SK-N-SH (cell line): ENCODE measurements around the gene SVIL. TPM values are rescaled to one million over a fixed set of nuclear protein-coding genes. Genes with fewer than 3 reads are reported as not detected.

ENCODE experiments used
- CTCF ChIA-PET: fragments of 300-600, 350-600 bp; formaldehyde crosslinking; extraction: SDS; loops from one replicate; lab custom pipeline; 2021; lab: Yijun Ruan, JAX
- POLR2A ChIA-PET: fragments of 350-600 bp; sonication (Branson Sonifier 250); formaldehyde crosslinking; extraction: SDS; loops from one replicate; lab custom pipeline; 2020; ENCODE audit warnings: antibody characterized with exemption, inconsistent platforms; lab: Yijun Ruan, JAX
- DNase-seq: peaks from one replicate; pipeline ENCODE4 v3.0.0; 2012
- H2AFZ ChIP-seq: fragments of 200-600 bp; sonication (generic); 2 replicates; pipeline ENCODE4 v1.8.1; 2016; ENCODE audit warnings: antibody characterized with exemption, mild to moderate bottlenecking, low read depth
- H3F3A ChIP-seq: fragments of 200-600 bp; sonication (generic); replicated peaks from 2 replicates; pipeline ENCODE3; 2016; ENCODE audit warnings: antibody characterized with exemption, mild to moderate bottlenecking; ENCODE audit not compliant: insufficient read depth
- H3K27ac ChIP-seq, 2 experiments: fragments of 200-500 bp in 1 of 2; fragments of 200-600 bp in 1 of 2; sonication (Bioruptor generic) in 1 of 2; sonication (generic), shearing (Covaris generic) in 1 of 2; 2 replicates each; pipeline versions ENCODE4 v1.5.1 to v1.6.1; 2014 to 2016; ENCODE audit warnings: low read depth in 2 of 2, inconsistent platforms in 1 of 2, low read length in 1 of 2, mild to moderate bottlenecking in 1 of 2, mixed read lengths in 1 of 2
- H3K27me3 ChIP-seq: fragments of 200-600 bp; sonication (generic), shearing (Covaris generic); 2 replicates; pipeline ENCODE4 v1.6.1; 2016; ENCODE audit warnings: mixed run types; ENCODE audit not compliant: insufficient read depth
- H3K36me3 ChIP-seq, 2 experiments: fragments of 200-500 bp in 1 of 2; fragments of 200-600 bp in 1 of 2; sonication (Bioruptor generic) in 1 of 2; sonication (generic) in 1 of 2; replicated peaks in 1 of 2; 2 replicates each; pipeline versions ENCODE3 to v1.5.1; 2014 to 2016; ENCODE audit warnings: low read length in 1 of 2, mild to moderate bottlenecking in 1 of 2; ENCODE audit not compliant: insufficient read depth in 2 of 2, control insufficient read depth in 1 of 2
- H3K4me1 ChIP-seq, 2 experiments: fragments of 200-500 bp in 1 of 2; fragments of 200-600 bp in 1 of 2; sonication (Bioruptor generic) in 1 of 2; sonication (generic), shearing (Covaris generic) in 1 of 2; 2 replicates each; pipeline versions ENCODE4 v1.5.1 to v1.6.1; 2014 to 2016; ENCODE audit warnings: low read depth in 1 of 2, low read length in 1 of 2, mixed run types in 1 of 2; ENCODE audit not compliant: insufficient read depth in 2 of 2, control insufficient read depth in 1 of 2
- H3K4me2 ChIP-seq: fragments of 200-600 bp; sonication (generic), shearing (Covaris generic); 2 replicates; pipeline ENCODE4 v1.6.1; 2017; ENCODE audit warnings: mixed run types
- H3K4me3 ChIP-seq, 2 experiments: fragments of 200-500 bp in 1 of 2; fragments of 200-600 bp in 1 of 2; sonication (Bioruptor generic) in 1 of 2; sonication (generic), shearing (Covaris generic) in 1 of 2; 2 replicates each; pipeline versions ENCODE4 v1.5.1 to v1.8.1; 2014 to 2016; ENCODE audit warnings: low read depth in 2 of 2, inconsistent platforms in 1 of 2, low read length in 1 of 2, mild to moderate bottlenecking in 1 of 2, mixed read lengths in 1 of 2, moderate library complexity in 1 of 2
- H3K79me2 ChIP-seq: fragments of 200-600 bp; sonication (generic); 2 replicates; pipeline ENCODE4 v1.8.1; 2017; ENCODE audit warnings: mild to moderate bottlenecking; ENCODE audit not compliant: insufficient read depth
- H3K9ac ChIP-seq: fragments of 200-600 bp; sonication (generic); 2 replicates; pipeline ENCODE4 v1.6.1; 2017; ENCODE audit warnings: mixed run types
- H3K9me2 ChIP-seq: fragments of 200-600 bp; sonication (generic); 2 replicates; pipeline ENCODE4 v1.6.1; 2017; ENCODE audit warnings: mixed run types
- H3K9me3 ChIP-seq: fragments of 200-600 bp; sonication (generic); 2 replicates; pipeline ENCODE4 v1.6.1; 2017; ENCODE audit warnings: mixed run types, mild to moderate bottlenecking, moderate library complexity
- H4K20me1 ChIP-seq: fragments of 200-600 bp; sonication (generic); 2 replicates; pipeline ENCODE4 v1.6.1; 2017; ENCODE audit warnings: mild to moderate bottlenecking, mixed run types; ENCODE audit not compliant: insufficient read depth
- CTCF ChIP-seq: fragments of 200-600 bp; sonication (generic); IDR thresholded peaks from 2 replicates; pipeline ENCODE4 v1.6.1; 2017; ENCODE audit warnings: antibody characterized with exemption, mild to moderate bottlenecking, moderate library complexity
- EP300 ChIP-seq, 2 experiments: IDR thresholded peaks; 2 replicates each; pipeline versions ENCODE4 v1.4.0 to v1.6.1; 2012; ENCODE audit warnings: borderline replicate concordance in 1 of 2, low read depth in 1 of 2, low read length in 1 of 2
- FOXJ3 ChIP-seq: sonication (generic); formaldehyde crosslinking; IDR thresholded peaks from 2 replicates; pipeline ENCODE4 v1.5.1; 2020; ENCODE audit warnings: mild to moderate bottlenecking, missing genetic modification reagents
- IRF3 ChIP-seq: fragments of 150-350 bp; IDR thresholded peaks from 2 replicates; pipeline ENCODE4 v1.6.1; 2016; ENCODE audit warnings: mild to moderate bottlenecking, low read depth, low read length
- MEF2A ChIP-seq: IDR thresholded peaks from 2 replicates; pipeline ENCODE4 v1.4.0; 2012; ENCODE audit warnings: low read depth, borderline replicate concordance
- POLR2AphosphoS5 ChIP-seq: IDR thresholded peaks from 2 replicates; pipeline ENCODE4 v1.6.1; 2012; ENCODE audit warnings: low read depth, low read length
- REST ChIP-seq: IDR thresholded peaks from 2 replicates; pipeline ENCODE4 v1.6.1; 2012; ENCODE audit warnings: mild to moderate bottlenecking, low read depth, low read length, moderate library complexity
- RFX5 ChIP-seq: IDR thresholded peaks from 2 replicates; pipeline ENCODE4 v1.6.1; 2012; ENCODE audit warnings: mild to moderate bottlenecking, improper control_type of control experiment, low read length
- SIN3A ChIP-seq: IDR thresholded peaks from 2 replicates; pipeline ENCODE4 v1.6.1; 2012; ENCODE audit warnings: low read depth, mild to moderate bottlenecking, low read length, moderate library complexity, borderline replicate concordance
- USF1 ChIP-seq: IDR thresholded peaks from 2 replicates; pipeline ENCODE4 v1.4.0; 2012; ENCODE audit warnings: low read depth, borderline replicate concordance
- YY1 ChIP-seq: IDR thresholded peaks from 2 replicates; pipeline ENCODE4 v1.4.0; 2012; ENCODE audit warnings: low read depth, mild to moderate bottlenecking
- WGBS: methylation state at CpG from one replicate; pipeline ENCODE4 v1.1.6; 2017; ENCODE audit warnings: low lambda C conversion rate; 5-methylcytosine and 5-hydroxymethylcytosine counted together
- polyA plus RNA-seq, 3 experiments: library from polyadenylated mRNA; depleted of rRNA; stranded (reverse); fragments of >200 nt; gene quantifications; 2 replicates each; pipeline ENCODE4 v1.2.3, GENCODE V29; 2012

The SVIL gene
- polyA plus RNA-seq, 1 of the 3 experiments (the other 2 are of a cell fraction), result 48.7 TPM

- Histone ChIP-seq H3F3A (peaks cover 19% of the 10 kb centered on the region), H3K9me2 (no peaks in the 10 kb centered on the region), H3K9ac (no peak overlapping the region), H3K27me3 (no peaks in the 10 kb centered on the region), H2AFZ (no peak overlapping the region), H3K27ac (no peak overlapping the region), H3K4me3 (no peak overlapping the region), H3K4me1 (peaks cover 0 to 19% of the 10 kb centered on the region in 2 experiments; a peak in 1 of 4 replicates), H3K36me3 (peaks cover 8 to 50% of the 10 kb centered on the region in 2 experiments), H3K9me3 (0 out of 2 replicates have a peak, but pooled peaks cover 3% of the 10 kb centered on the region), H3K4me2 (no peak overlapping the region), H3K79me2 (peaks cover 43% of the 10 kb centered on the region), H4K20me1 (peaks cover 30% of the 10 kb centered on the region)
- no peak for TF ChIP-seq REST
- 100% methylated on average over 2 of the region's 2 CpGs for WGBS
- no peak for DNase-seq
- ChIA-PET POLR2A (no interaction called here), CTCF (no interaction called here)
Measured at GRCh38 chr10:29671968-29672367, 37.2 kb upstream of the SVIL start.

GRCh38 chr10:29671228-29671780, 36.5 kb upstream of the SVIL start:
- CTCF ChIA-PET, result interaction anchor here (1.0 kb wide), 1 partner anchor 38 kb away, joined by 4 read pairs; no protein-coding TSS in a partner anchor
- H3K27me3 ChIP-seq, result no peaks in the 10 kb centered on the region
- 0 out of 2 replicates have a peak, but pooled peaks cover 3% of the 10 kb centered on the region for H3K9me3 ChIP-seq
- TF ChIP-seq USF1 (no peak), FOXJ3 (CRISPR knock-in tag) (no peak), MEF2A (no peak), POLR2AphosphoS5 (no peak), RFX5 (no peak), CTCF (no peak), YY1 (no peak), EP300 (IDR thresholded peaks at IDR 0.05; ENCODE audit: borderline replicate concordance in 1 of 2, low read depth in 1 of 2, low read length in 1 of 2) (no peak), SIN3A (no peak), IRF3 (no peak)
- peaks cover 19% of the 10 kb centered on the region for H3F3A ChIP-seq
- H3K27ac ChIP-seq, result no peak overlapping the region
- POLR2A ChIA-PET, result no interaction called here
- 98% methylated on average over 7 of the region's 7 CpGs for WGBS
- H3K4me1 ChIP-seq, result peaks cover 0 to 26% of the 10 kb centered on the region in 2 experiments; a peak in 1 of 4 replicates
- H3K4me3 ChIP-seq, result no peak overlapping the region
- H3K79me2 ChIP-seq, result peaks cover 43% of the 10 kb centered on the region
- H3K4me2 ChIP-seq, result no peak overlapping the region
- no peaks in the 10 kb centered on the region for H3K9me2 ChIP-seq
- H2AFZ ChIP-seq, result no peak overlapping the region
- no peak overlapping the region for H3K9ac ChIP-seq
- H4K20me1 ChIP-seq, result peaks cover 37% of the 10 kb centered on the region
- peaks cover 6 to 45% of the 10 kb centered on the region in 2 experiments for H3K36me3 ChIP-seq
- no peak for DNase-seq
